Mesenchymal stem cell (in vitro differentiated cells and primary cell): ENCODE measurements around the gene LMTK2.
"Not testable (repeated sequence)": the region's sequence is repeated elsewhere in the genome, so short reads cannot be mapped to it uniquely, and the experiment has no call there.

Experiments
- DNase-seq: peaks from one replicate; pipeline ENCODE4 v3.0.0-alpha.2; 2013
- H2AFZ ChIP-seq: one replicate; pipeline ENCODE4 v1.6.1; 2013; ENCODE audit warnings: low read depth, mild to moderate bottlenecking, control low read depth, inconsistent platforms, low read length, moderate library complexity
- H2AK5ac ChIP-seq: 2 replicates; pipeline ENCODE4 v1.6.1; 2013; ENCODE audit warnings: low read length, moderate library complexity, mild to moderate bottlenecking, inconsistent platforms; ENCODE audit not compliant: severe bottlenecking
- H2BK120ac ChIP-seq: one replicate; pipeline ENCODE4 v1.6.1; 2013; ENCODE audit warnings: low read depth, mild to moderate bottlenecking, inconsistent platforms, low read length, moderate library complexity
- H2BK12ac ChIP-seq, 2 experiments: one replicate each; pipeline ENCODE4 v1.6.1; 2013; ENCODE audit warnings: inconsistent platforms in 2 of 2, low read length in 2 of 2, mild to moderate bottlenecking in 2 of 2, moderate library complexity in 2 of 2, control low read depth in 1 of 2
- H2BK15ac ChIP-seq: one replicate; pipeline ENCODE4 v1.6.1; 2013; ENCODE audit warnings: mild to moderate bottlenecking, low read depth, inconsistent platforms; ENCODE audit not compliant: poor library complexity, severe bottlenecking
- H2BK5ac ChIP-seq: 2 replicates; pipeline ENCODE4 v1.6.1; 2013; ENCODE audit warnings: low read depth, mild to moderate bottlenecking, low read length, control low read depth, inconsistent platforms; ENCODE audit not compliant: poor library complexity, severe bottlenecking
- H3K14ac ChIP-seq, 2 experiments: one replicate each; pipeline ENCODE4 v1.6.1; 2013; ENCODE audit warnings: inconsistent platforms in 2 of 2, low read length in 2 of 2, control low read depth in 1 of 2, mild to moderate bottlenecking in 1 of 2, moderate library complexity in 1 of 2
- H3K18ac ChIP-seq, 2 experiments: one replicate each; pipeline ENCODE4 v1.6.1; 2013; ENCODE audit warnings: inconsistent platforms in 2 of 2, low read length in 2 of 2, control low read depth in 1 of 2, low read depth in 1 of 2, mild to moderate bottlenecking in 1 of 2
- H3K23ac ChIP-seq, 2 experiments: one replicate each; pipeline ENCODE4 v1.6.1; 2013; ENCODE audit warnings: inconsistent platforms in 2 of 2, low read length in 2 of 2, mild to moderate bottlenecking in 2 of 2, moderate library complexity in 2 of 2, control low read depth in 1 of 2
- H3K27ac ChIP-seq: 2 replicates; pipeline ENCODE4 v1.5.1; 2013; ENCODE audit warnings: mild to moderate bottlenecking, moderate library complexity, low read length, control low read depth, inconsistent platforms; ENCODE audit not compliant: poor library complexity, severe bottlenecking
- H3K27me3 ChIP-seq, 2 experiments: 2 replicates each; pipeline versions ENCODE4 v1.6.1 to v1.7.0; 2013; ENCODE audit warnings: low read length in 2 of 2, mild to moderate bottlenecking in 2 of 2, moderate library complexity in 2 of 2, control low read depth in 1 of 2, inconsistent platforms in 1 of 2; ENCODE audit not compliant: control insufficient read depth in 1 of 2, insufficient read depth in 1 of 2
- H3K36me3 ChIP-seq, 2 experiments: 2 replicates each; pipeline versions ENCODE4 v1.6.1 to v1.7.0; 2013; ENCODE audit warnings: low read length in 2 of 2, control low read depth in 1 of 2, inconsistent platforms in 1 of 2, low read depth in 1 of 2, mild to moderate bottlenecking in 1 of 2; ENCODE audit not compliant: insufficient read depth in 2 of 2, control insufficient read depth in 1 of 2
- H3K4ac ChIP-seq, 2 experiments: one replicate each; pipeline ENCODE4 v1.6.1; 2013; ENCODE audit warnings: inconsistent platforms in 2 of 2, low read length in 2 of 2, mild to moderate bottlenecking in 2 of 2, moderate library complexity in 2 of 2, control low read depth in 1 of 2, low read depth in 1 of 2
- H3K4me1 ChIP-seq: 2 replicates; pipeline ENCODE4 v1.6.1; 2013; ENCODE audit warnings: low read depth, low read length, control low read depth; ENCODE audit not compliant: control insufficient read depth, insufficient read depth
- H3K4me2 ChIP-seq: 2 replicates; pipeline ENCODE4 v1.6.1; 2013; ENCODE audit warnings: low read length, mild to moderate bottlenecking, inconsistent platforms; ENCODE audit not compliant: poor library complexity, severe bottlenecking
- H3K4me3 ChIP-seq, 2 experiments: 2 replicates each; pipeline versions ENCODE4 v1.5.1 to v1.7.0; 2013; ENCODE audit warnings: low read length in 2 of 2, mild to moderate bottlenecking in 2 of 2, control low read depth in 1 of 2, low read depth in 1 of 2; ENCODE audit not compliant: insufficient read depth in 1 of 2
- H3K79me1 ChIP-seq: replicated peaks from 2 replicates; pipeline ENCODE4 v1.6.1; 2013; ENCODE audit warnings: mild to moderate bottlenecking, control low read depth, low read length, inconsistent platforms; ENCODE audit not compliant: poor library complexity, severe bottlenecking
- H3K9ac ChIP-seq: 2 replicates; pipeline ENCODE4 v1.7.0; 2013; ENCODE audit warnings: mild to moderate bottlenecking, low read length, moderate library complexity
- H3K9me3 ChIP-seq: 2 replicates; pipeline ENCODE4 v1.7.0; 2013; ENCODE audit warnings: mild to moderate bottlenecking, low read length; ENCODE audit not compliant: control insufficient read depth
- H4K8ac ChIP-seq: one replicate; pipeline ENCODE4 v1.6.1; 2013; ENCODE audit warnings: inconsistent platforms, mild to moderate bottlenecking, low read length, moderate library complexity
- H4K91ac ChIP-seq: one replicate; pipeline ENCODE4 v1.6.1; 2013; ENCODE audit warnings: mild to moderate bottlenecking, low read length, inconsistent platforms
- WGBS: methylation state at CpG from one replicate; pipeline ENCODE4 v1.1.7; 2013; ENCODE audit warnings: mixed read lengths; 5-methylcytosine and 5-hydroxymethylcytosine counted together

Gene LMTK2

DNA sequence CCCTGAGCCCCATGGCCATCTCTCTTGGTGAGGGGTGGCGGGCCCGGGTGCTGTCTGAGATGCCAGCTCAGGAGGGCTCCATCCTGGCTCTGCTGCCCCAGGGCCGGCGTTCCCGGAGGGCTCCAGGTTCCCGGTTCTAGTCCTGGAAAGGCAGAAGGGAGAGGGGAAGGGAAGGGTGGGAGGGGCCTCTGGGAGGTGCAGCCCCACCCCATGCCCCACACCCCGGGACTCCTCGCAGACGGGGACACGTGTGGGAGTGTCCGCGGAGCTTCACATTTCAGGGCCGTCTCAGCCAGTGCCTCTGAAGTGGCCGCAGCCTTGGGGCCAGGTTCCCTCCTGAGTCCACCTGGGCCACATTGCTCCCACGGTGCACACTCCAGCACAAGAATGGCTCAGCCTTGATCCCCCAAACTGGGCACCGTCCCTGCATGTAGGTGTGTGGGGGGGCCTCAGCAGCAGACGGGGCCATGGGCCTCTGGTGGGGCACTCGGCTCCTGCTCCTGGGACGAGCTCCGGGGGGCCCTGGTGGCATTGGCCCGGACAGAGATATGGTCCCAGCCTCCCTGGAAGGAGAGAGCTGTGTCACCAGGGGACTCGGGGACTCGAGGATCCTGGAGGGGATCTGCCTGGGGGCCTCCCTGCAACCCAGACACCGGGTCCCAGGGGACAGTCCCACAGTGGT lies 110.4 kb downstream of the LMTK2 start:
- H3K23ac ChIP-seq = no peak overlapping the region
- no peak overlapping the region for H3K27ac ChIP-seq
- H3K4me2 ChIP-seq = no peak overlapping the region
- H3K79me1 ChIP-seq = peaks cover 7% of the 10 kb centered on the region
- H4K8ac ChIP-seq = no peak overlapping the region
- H3K4me1 ChIP-seq = peaks cover 1% of the 10 kb centered on the region
- no peak overlapping the region for H2AFZ ChIP-seq
- no peak overlapping the region for H2BK12ac ChIP-seq
- 92% methylated on average over 20 of the region's 24 CpGs for WGBS
- no peak overlapping the region for H3K18ac ChIP-seq
- H3K14ac ChIP-seq = no peak overlapping the region
- H2BK120ac ChIP-seq = no peak overlapping the region
- H2AK5ac ChIP-seq = no peak overlapping the region
- H3K9me3 ChIP-seq = no peaks in the 10 kb centered on the region
- no peak overlapping the region for H4K91ac ChIP-seq
- H2BK15ac ChIP-seq = no peak overlapping the region
- no peak for DNase-seq
- H3K27me3 ChIP-seq = no peaks in the 10 kb centered on the region
- H3K9ac ChIP-seq = no peak overlapping the region
- no peak overlapping the region for H2BK5ac ChIP-seq
- H3K4ac ChIP-seq = no peak overlapping the region
- H3K4me3 ChIP-seq = no peak overlapping the region
- peaks cover 6 to 42% of the 10 kb centered on the region in 2 experiments for H3K36me3 ChIP-seq

DNA sequence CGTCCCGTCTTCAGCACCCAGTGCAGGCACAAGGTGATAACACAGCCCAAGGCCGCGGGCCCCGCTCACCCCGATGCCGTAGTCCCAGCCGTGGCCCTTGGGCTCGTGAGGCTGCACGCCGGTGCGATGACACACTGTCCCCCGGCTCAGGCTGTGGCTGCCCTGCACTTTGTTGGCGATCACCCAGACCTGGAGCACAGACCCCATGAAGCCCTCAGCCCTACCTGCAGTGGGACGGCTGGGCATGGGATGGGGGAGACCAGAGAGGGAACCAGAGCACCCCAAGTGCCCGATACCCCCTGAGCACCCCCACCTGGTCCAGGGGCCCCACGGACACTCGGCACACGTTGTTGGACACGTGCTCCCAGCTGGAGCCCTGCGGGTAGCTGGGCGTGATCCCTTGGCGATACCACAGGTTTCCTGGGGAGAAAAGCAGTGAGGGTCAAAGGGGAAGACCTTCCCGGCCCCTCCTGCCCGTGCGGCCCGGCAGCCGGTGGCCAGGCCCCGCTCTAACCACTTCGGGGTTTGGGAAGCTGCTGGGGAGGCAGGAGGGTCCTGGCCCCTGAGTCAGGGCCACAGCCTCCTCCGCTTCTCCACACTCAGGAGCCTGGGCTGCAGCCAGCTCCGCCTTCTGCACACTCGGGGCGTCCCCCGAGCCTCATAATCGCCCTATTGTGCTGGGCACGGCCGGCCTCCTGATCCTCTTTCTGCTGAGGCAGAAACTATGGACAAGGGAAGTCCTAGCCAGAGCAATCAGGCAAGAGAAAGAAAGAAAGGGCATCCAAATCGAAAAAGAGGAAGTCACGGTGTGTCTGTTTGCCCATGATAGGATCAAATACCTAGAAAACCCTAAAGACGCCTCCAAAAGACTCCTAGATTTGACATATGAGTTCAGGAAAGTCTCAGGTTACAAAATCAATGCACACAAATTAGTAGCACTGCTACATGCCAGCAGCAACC lies 111.2 kb downstream of the LMTK2 start:
- Histone ChIP-seq H3K4me3 (no peak overlapping the region), H2BK15ac (no peak overlapping the region), H3K4me2 (no peak overlapping the region), H3K9me3 (no peaks in the 10 kb centered on the region), H2BK120ac (no peak overlapping the region), H3K9ac (no peak overlapping the region), H4K91ac (no peak overlapping the region), H2AK5ac (no peak overlapping the region), H3K23ac (no peak overlapping the region), H3K79me1 (peaks cover 7% of the 10 kb centered on the region), H3K27ac (no peak overlapping the region), H2BK12ac (no peak overlapping the region), H3K18ac (no peak overlapping the region), H3K4me1 (peaks cover 1% of the 10 kb centered on the region), H3K14ac (no peak overlapping the region), H3K4ac (no peak overlapping the region), H4K8ac (no peak overlapping the region), H2AFZ (no peak overlapping the region), H2BK5ac (no peak overlapping the region), H3K27me3 (no peaks in the 10 kb centered on the region), H3K36me3 (peaks cover 6 to 50% of the 10 kb centered on the region in 2 experiments)
- DNase-seq = no peak
- 92% methylated on average over 41 of the region's 41 CpGs for WGBS

DNA sequence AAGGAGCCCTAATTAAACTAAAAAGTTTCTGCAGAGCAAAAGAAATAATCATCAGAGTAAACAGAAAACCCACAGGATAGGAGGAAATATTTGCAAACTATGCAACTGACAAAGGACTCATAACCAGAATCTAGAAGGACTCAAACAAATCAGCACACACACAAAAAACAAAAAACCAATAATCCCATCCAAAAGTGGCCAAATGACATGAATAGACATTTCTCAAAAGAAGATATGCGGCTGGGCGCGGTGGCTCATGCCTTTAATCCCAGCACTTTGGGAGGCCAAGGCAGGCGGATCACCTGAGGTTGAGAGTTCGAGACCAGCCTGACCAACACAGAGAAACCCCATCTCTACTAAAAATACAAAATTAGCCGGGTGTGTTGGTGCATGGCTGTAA lies 112.7 kb downstream of the LMTK2 start:
- H2BK120ac ChIP-seq, H3K4me1 ChIP-seq, H3K27me3 ChIP-seq, H4K91ac ChIP-seq, H2AFZ ChIP-seq, H2BK15ac ChIP-seq, H3K18ac ChIP-seq, H3K9ac ChIP-seq, H3K14ac ChIP-seq, H2AK5ac ChIP-seq, H3K27ac ChIP-seq, H2BK12ac ChIP-seq, DNase-seq, H2BK5ac ChIP-seq, H3K79me1 ChIP-seq, H3K23ac ChIP-seq, H3K4me3 ChIP-seq, H3K4ac ChIP-seq, H4K8ac ChIP-seq, H3K9me3 ChIP-seq, H3K4me2 ChIP-seq: not testable (repeated sequence)
- 98% methylated on average over 6 of the region's 6 CpGs for WGBS
- peaks cover 6 to 56% of the 10 kb centered on the region in 2 experiments for H3K36me3 ChIP-seq
